GM12878 (cell line): Measurements from ENCODE around the gene MAP7. TPM values are rescaled to one million over a fixed set of nuclear protein-coding genes. Genes with fewer than 3 reads are reported as not detected.

Experiments
- ATAC-seq: fragments of 200-7000 bp; cut with Tn5 transposase; 3 replicates; pipeline ENCODE4 v1.9.1; 2020; ENCODE audit warnings: mild to moderate bottlenecking, moderate library complexity
- BruUV-seq: library from RNA; stranded (reverse); fragments of 400-500 nt; replicated peaks from 2 replicates; lab custom pipeline; 2021; lab: Mats Ljungman, UMichigan
- CTCF ChIA-PET: fragments of 300-600 bp; sonication (Branson Sonifier 250); formaldehyde crosslinking; extraction: SDS; loops from one replicate; lab custom pipeline; 2021; ENCODE audit warnings: inconsistent platforms; lab: Yijun Ruan, JAX
- POLR2A ChIA-PET: fragments of 350-600 bp; formaldehyde crosslinking; extraction: SDS; loops from one replicate; lab custom pipeline; 2021; ENCODE audit warnings: inconsistent platforms; lab: Charles Lee
- RAD21 ChIA-PET: fragments of 300-600 bp; sonication (Branson Sonifier 250); formaldehyde crosslinking; loops from one replicate; lab custom pipeline; 2023; ENCODE audit warnings: antibody characterized with exemption; ENCODE audit not compliant: unreplicated experiment; lab: Charles Lee
- SMC1A ChIA-PET: fragments of 300-600 bp; sonication (Branson Sonifier 250); formaldehyde crosslinking; loops from one replicate; lab custom pipeline; 2023; ENCODE audit not compliant: unreplicated experiment, uncharacterized antibody; lab: Charles Lee
- DNase-seq: peaks from one replicate; pipeline ENCODE4 v3.0.0-alpha.2; 2011; ENCODE audit warnings: low read depth, low spot score
- FAIRE-seq: peaks from 3 replicates; lab custom pipeline; 2011; peaks lifted over from hg19 to GRCh38; lab: Jason Lieb, UNC
- H2AFZ ChIP-seq: 2 replicates; pipeline ENCODE4 v1.6.0; 2011; ENCODE audit warnings: low read depth, low read length, control low read depth; ENCODE audit not compliant: control insufficient read depth
- H3K27ac ChIP-seq: 2 replicates; pipeline ENCODE4 v1.5.1; 2011; ENCODE audit warnings: control low read depth; ENCODE audit not compliant: control insufficient read depth, insufficient read depth
- H3K27me3 ChIP-seq, 2 experiments: replicated peaks in 1 of 2; 2 replicates each; pipeline versions ENCODE4 v1.6.0 to v1.6.1; 2011; ENCODE audit warnings: low read length in 1 of 2; ENCODE audit not compliant: control insufficient read depth in 2 of 2, insufficient read depth in 2 of 2
- H3K36me3 ChIP-seq, 2 experiments: 2 replicates each; pipeline ENCODE4 v1.5.1; 2011; ENCODE audit warnings: low read length in 1 of 2; ENCODE audit not compliant: control insufficient read depth in 2 of 2, insufficient read depth in 2 of 2
- H3K4me1 ChIP-seq: 2 replicates; pipeline ENCODE4 v1.6.1; 2011; ENCODE audit warnings: mild to moderate bottlenecking, low read length, moderate library complexity, mixed read lengths; ENCODE audit not compliant: control insufficient read depth, insufficient read depth
- H3K4me2 ChIP-seq: 2 replicates; pipeline ENCODE4 v1.6.0; 2011; ENCODE audit warnings: control low read depth; ENCODE audit not compliant: control insufficient read depth, insufficient read depth
- H3K4me3 ChIP-seq: fragments of 200-600 bp; sonication (generic); 2 replicates; pipeline ENCODE4 v1.5.1; 2016
- H3K79me2 ChIP-seq: 2 replicates; pipeline ENCODE4 v1.6.0; 2011; ENCODE audit warnings: low read length; ENCODE audit not compliant: control insufficient read depth, insufficient read depth
- H3K9ac ChIP-seq: 2 replicates; pipeline ENCODE4 v1.8.0; 2011; ENCODE audit warnings: low read length, control low read depth, mixed read lengths; ENCODE audit not compliant: control insufficient read depth, insufficient read depth
- H3K9me3 ChIP-seq: replicated peaks from 3 replicates; pipeline ENCODE4 v1.5.1; 2011; ENCODE audit warnings: mild to moderate bottlenecking, low read length; ENCODE audit not compliant: control insufficient read depth, insufficient read depth
- H4K20me1 ChIP-seq: 2 replicates; pipeline ENCODE4 v1.6.0; 2011; ENCODE audit not compliant: control insufficient read depth, insufficient read depth
- CBFB ChIP-seq: IDR thresholded peaks from 2 replicates; pipeline ENCODE4 v1.6.1; 2016; ENCODE audit warnings: antibody characterized with exemption, low read depth
- CBX3 ChIP-seq: fragments of 200-600 bp; sonication (generic); IDR thresholded peaks from 2 replicates; pipeline ENCODE4 v1.6.1; 2016; ENCODE audit warnings: low read depth, borderline replicate concordance
- CEBPB ChIP-seq, 2 experiments: fragments of 150-350 bp in 1 of 2; IDR thresholded peaks; 2 replicates each; pipeline ENCODE4 v1.6.1; 2012 to 2014; ENCODE audit warnings: low read depth in 2 of 2, low read length in 2 of 2, borderline replicate concordance in 1 of 2, inconsistent platforms in 1 of 2
- CHD1 ChIP-seq: IDR thresholded peaks from 2 replicates; pipeline ENCODE4 v1.6.1; 2012; ENCODE audit warnings: low read depth, low read length, improper control_type of control experiment
- DPF2 ChIP-seq: fragments of 450-650 bp; IDR thresholded peaks from 2 replicates; pipeline ENCODE4 v1.6.1; 2017; ENCODE audit warnings: mild to moderate bottlenecking
- FOS ChIP-seq: IDR thresholded peaks from 3 replicates; pipeline ENCODE4 v1.6.1; 2011; ENCODE audit warnings: borderline replicate concordance; ENCODE audit not compliant: insufficient read length; ENCODE audit errors: extremely low read depth
- HSF1 ChIP-seq: fragments of 150-350 bp; IDR thresholded peaks from 2 replicates; pipeline ENCODE4 v1.6.1; 2014; ENCODE audit warnings: mild to moderate bottlenecking, low read depth, low read length
- MYC ChIP-seq: IDR thresholded peaks from 2 replicates; pipeline ENCODE4 v1.6.1; 2011; ENCODE audit warnings: mild to moderate bottlenecking, low read length, moderate library complexity, inconsistent platforms; ENCODE audit not compliant: insufficient read depth, insufficient replicate concordance, insufficient read length, severe bottlenecking
- NFYB ChIP-seq: IDR thresholded peaks from 2 replicates; pipeline ENCODE4 v1.6.1; 2011; ENCODE audit warnings: low read depth, mild to moderate bottlenecking, low read length, improper control_type of control experiment, moderate library complexity; ENCODE audit not compliant: insufficient read depth
- NR2C2 ChIP-seq: IDR thresholded peaks from 2 replicates; pipeline ENCODE4 v1.6.1; 2011; ENCODE audit warnings: borderline replicate concordance, low read depth; ENCODE audit not compliant: control insufficient read depth, insufficient read length
- PAX8 ChIP-seq: fragments of 450-650 bp; IDR thresholded peaks from 2 replicates; pipeline ENCODE4 v1.6.1; 2017; ENCODE audit warnings: mild to moderate bottlenecking, moderate library complexity
- RAD21 ChIP-seq: IDR thresholded peaks from 2 replicates; pipeline ENCODE4 v1.6.1; 2011; ENCODE audit warnings: mild to moderate bottlenecking, low read depth, low read length, moderate library complexity; ENCODE audit not compliant: insufficient read depth
- SMAD5 ChIP-seq: IDR thresholded peaks from 2 replicates; pipeline ENCODE4 v1.6.1; 2016; ENCODE audit warnings: antibody characterized with exemption, low read depth
- ZBTB4 ChIP-seq: fragments of 450-650 bp; formaldehyde crosslinking; IDR thresholded peaks from 2 replicates; pipeline ENCODE4 v1.4.0; 2022; ENCODE audit warnings: mild to moderate bottlenecking, moderate library complexity
- WGBS: methylation state at CpG from one replicate; pipeline ENCODE4 v1.1.6; 2016; ENCODE audit warnings: low lambda C conversion rate; ENCODE audit not compliant: insufficient replicate concordance, insufficient coverage; ENCODE audit errors: missing lambda C conversion rate; 5-methylcytosine and 5-hydroxymethylcytosine counted together
- in situ Hi-C: fragments of 300-500 bp; cut with MboI; formaldehyde crosslinking; loops from 9 replicates; pipeline ENCODE4 v1.14.3; 2018; ENCODE audit warnings: mixed read lengths
- intact Hi-C: fragments of 100-400 bp; cut with micrococcal nuclease; formaldehyde crosslinking; loops from one replicate; pipeline ENCODE4 v1.14.2; 2022; ENCODE audit not compliant: unreplicated experiment
- polyA plus RNA-seq, 11 experiments: library from polyadenylated mRNA; depleted of rRNA in 4 of 11; unstranded in 6 of 11; stranded (reverse) in 5 of 11; fragments of >200 nt; fragmentation: Nextera tagmentation in 4 of 11; fragmentation: Illumina TruSeq in 1 of 11; extraction: Ambion mirVana in 4 of 11; extraction: Trizol in 1 of 11; gene quantifications; 1 replicate in 1 of 11; 2 replicates in 10 of 11; pipeline versions ENCODE4 v1.2.1 to v1.2.3, GENCODE V29; 2011 to 2016; ENCODE audit warnings: inconsistent platforms in 2 of 11, missing spikeins in 2 of 11, low read depth in 1 of 11
- total RNA-seq, 4 experiments: library from RNA; depleted of rRNA in 3 of 4; stranded (reverse); fragments of >200 nt in 3 of 4; fragmentation: Illumina TruSeq in 1 of 4; extraction: Trizol in 1 of 4; gene quantifications; 2 replicates each; pipeline versions ENCODE4 v1.2.1 to v1.2.3, GENCODE V29; 2013 to 2021
- TF ChIP-seq, protein P1 (sequence below): IDR thresholded peaks from 2 replicates; pipeline ENCODE4 v1.6.1; 2012; ENCODE audit warnings: improper control_type of control experiment, low read depth, low read length; ENCODE audit not compliant: insufficient replicate concordance

The MAP7 gene
- total and polyA plus RNA-seq, 10 of the 15 experiments (the other 5 are each of a cell fraction or from before 2014, with no cell fraction given), result 0.04 to 0.17 (median 0.08) TPM; not detected in 2

- intact Hi-C loops (no loop called here), in situ Hi-C loops (no loop called here)
- Histone ChIP-seq H3K79me2 (no peaks in the 10 kb centered on the region), H3K9me3 (no peaks in the 10 kb centered on the region), H3K9ac (no peak overlapping the region), H3K4me3 (no peak overlapping the region), H3K4me2 (no peak overlapping the region), H2AFZ (no peak overlapping the region), H3K4me1 (no peaks in the 10 kb centered on the region), H3K27me3 (peaks cover 2 to 3% of the 10 kb centered on the region in 2 experiments; a peak in 1 of 4 replicates), H3K27ac (no peak overlapping the region), H4K20me1 (no peaks in the 10 kb centered on the region), H3K36me3 (no peaks in the 10 kb centered on the region)
- SMC1A ChIA-PET, result no interaction called here
- FAIRE-seq, result no peak
- CTCF ChIA-PET, result no interaction called here
- no peak for ATAC-seq
- WGBS, result 47% methylated on average over 2 of the region's 2 CpGs
- POLR2A ChIA-PET, result no interaction called here
- BruUV-seq, result no TSS peak
- DNase-seq, result no peak
- RAD21 ChIA-PET, result no interaction called here
- TF ChIP-seq FOS (no peak), CEBPB (IDR thresholded peaks at IDR 0.05; ENCODE audit: borderline replicate concordance in 1 of 2, low read depth in 2 of 2, low read length in 2 of 2) (no peak), CHD1 (no peak), HSF1 (no peak), MYC (no peak), DPF2 (no peak), PAX8 (no peak), CBX3 (no peak), NR2C2 (no peak), SMAD5 (no peak), NFYB (no peak), CBFB (no peak), RAD21 (no peak), ZBTB4 (CRISPR knock-in tag) (no peak)
- TF ChIP-seq, protein P1, sequence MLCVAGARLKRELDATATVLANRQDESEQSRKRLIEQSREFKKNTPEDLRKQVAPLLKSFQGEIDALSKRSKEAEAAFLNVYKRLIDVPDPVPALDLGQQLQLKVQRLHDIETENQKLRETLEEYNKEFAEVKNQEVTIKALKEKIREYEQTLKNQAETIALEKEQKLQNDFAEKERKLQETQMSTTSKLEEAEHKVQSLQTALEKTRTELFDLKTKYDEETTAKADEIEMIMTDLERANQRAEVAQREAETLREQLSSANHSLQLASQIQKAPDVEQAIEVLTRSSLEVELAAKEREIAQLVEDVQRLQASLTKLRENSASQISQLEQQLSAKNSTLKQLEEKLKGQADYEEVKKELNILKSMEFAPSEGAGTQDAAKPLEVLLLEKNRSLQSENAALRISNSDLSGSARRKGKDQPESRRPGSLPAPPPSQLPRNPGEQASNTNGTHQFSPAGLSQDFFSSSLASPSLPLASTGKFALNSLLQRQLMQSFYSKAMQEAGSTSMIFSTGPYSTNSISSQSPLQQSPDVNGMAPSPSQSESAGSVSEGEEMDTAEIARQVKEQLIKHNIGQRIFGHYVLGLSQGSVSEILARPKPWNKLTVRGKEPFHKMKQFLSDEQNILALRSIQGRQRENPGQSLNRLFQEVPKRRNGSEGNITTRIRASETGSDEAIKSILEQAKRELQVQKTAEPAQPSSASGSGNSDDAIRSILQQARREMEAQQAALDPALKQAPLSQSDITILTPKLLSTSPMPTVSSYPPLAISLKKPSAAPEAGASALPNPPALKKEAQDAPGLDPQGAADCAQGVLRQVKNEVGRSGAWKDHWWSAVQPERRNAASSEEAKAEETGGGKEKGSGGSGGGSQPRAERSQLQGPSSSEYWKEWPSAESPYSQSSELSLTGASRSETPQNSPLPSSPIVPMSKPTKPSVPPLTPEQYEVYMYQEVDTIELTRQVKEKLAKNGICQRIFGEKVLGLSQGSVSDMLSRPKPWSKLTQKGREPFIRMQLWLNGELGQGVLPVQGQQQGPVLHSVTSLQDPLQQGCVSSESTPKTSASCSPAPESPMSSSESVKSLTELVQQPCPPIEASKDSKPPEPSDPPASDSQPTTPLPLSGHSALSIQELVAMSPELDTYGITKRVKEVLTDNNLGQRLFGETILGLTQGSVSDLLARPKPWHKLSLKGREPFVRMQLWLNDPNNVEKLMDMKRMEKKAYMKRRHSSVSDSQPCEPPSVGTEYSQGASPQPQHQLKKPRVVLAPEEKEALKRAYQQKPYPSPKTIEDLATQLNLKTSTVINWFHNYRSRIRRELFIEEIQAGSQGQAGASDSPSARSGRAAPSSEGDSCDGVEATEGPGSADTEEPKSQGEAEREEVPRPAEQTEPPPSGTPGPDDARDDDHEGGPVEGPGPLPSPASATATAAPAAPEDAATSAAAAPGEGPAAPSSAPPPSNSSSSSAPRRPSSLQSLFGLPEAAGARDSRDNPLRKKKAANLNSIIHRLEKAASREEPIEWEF, result no peak
Measured at GRCh38 chr6:136361787-136362186, 188.4 kb downstream of the MAP7 start.
